Right lobe of liver (tissue), 4 donors: Measurements from ENCODE around the gene FMNL1.

ENCODE experiments used
- CTCF ChIP-seq, 4 donors: fragments of 200-600 bp in 3 of 4; fragments of 450-650 bp in 1 of 4; IDR thresholded peaks; one replicate each; pipeline versions ENCODE4 v1.5.1 to v1.8.0; 2016 to 2022; ENCODE audit warnings: antibody characterized with exemption in 4 of 4, mild to moderate bottlenecking in 2 of 4
- POLR2A ChIP-seq: fragments of 450-650 bp; IDR thresholded peaks from one replicate; pipeline ENCODE4 v1.6.1; 2017; ENCODE audit warnings: antibody characterized with exemption, mild to moderate bottlenecking
- donor health status: DM: no; HTN: no; CAD: no.
- donor health status: DM: no; HTN: no; CAD: no.
- donor health status: DM: no; HTN: yes; CAD: no.

- TF ChIP-seq CTCF (IDR thresholded peaks at IDR 0.05) (peak in 3 of 4 donors; percentile 29 to 36 (median 32)), POLR2A (no peak)
Measured at GRCh38 chr17:45246861-45247428, 25.3 kb downstream of the FMNL1 start.
